Endothelial cell (in vitro differentiated cells): ENCODE measurements around the gene PLEKHM2. TPM values are rescaled to one million over a fixed set of nuclear protein-coding genes. Genes with fewer than 3 reads are reported as not detected.

ENCODE experiments used
- DNase-seq: peaks from one replicate; pipeline ENCODE4 v3.0.0; 2021; ENCODE audit warnings: low spot score
- H3K27ac Mint-ChIP-seq: one replicate; pipeline ENCODE4 v1.8.0; 2021; ENCODE audit warnings: mixed read lengths, inconsistent platforms; ENCODE audit not compliant: unreplicated experiment
- H3K27me3 Mint-ChIP-seq: one replicate; pipeline ENCODE4 v1.8.0; 2021; ENCODE audit warnings: mild to moderate bottlenecking, moderate library complexity, mixed read lengths, inconsistent platforms; ENCODE audit not compliant: unreplicated experiment
- H3K36me3 Mint-ChIP-seq: one replicate; pipeline ENCODE4 v1.8.0; 2021; ENCODE audit warnings: mild to moderate bottlenecking, low read depth, mixed read lengths, inconsistent platforms; ENCODE audit not compliant: unreplicated experiment
- H3K4me1 Mint-ChIP-seq: one replicate; pipeline ENCODE4 v1.8.0; 2021; ENCODE audit warnings: mild to moderate bottlenecking, mixed read lengths, inconsistent platforms; ENCODE audit not compliant: unreplicated experiment
- H3K4me3 Mint-ChIP-seq: one replicate; pipeline ENCODE4 v1.8.0; 2021; ENCODE audit warnings: mild to moderate bottlenecking, mixed read lengths, inconsistent platforms; ENCODE audit not compliant: unreplicated experiment
- H3K9me3 Mint-ChIP-seq: one replicate; pipeline ENCODE4 v1.8.0; 2021; ENCODE audit warnings: mixed read lengths, inconsistent platforms; ENCODE audit not compliant: unreplicated experiment
- CTCF ChIP-seq: fragments of 200-600 bp; sonication (generic); IDR thresholded peaks from one replicate; pipeline ENCODE4 v1.5.0; 2021; ENCODE audit warnings: antibody characterized with exemption; ENCODE audit not compliant: unreplicated experiment
- total RNA-seq: library from RNA; stranded (reverse); fragmentation: NEBNext Ultra II Directional; extraction: Animal tissue kit (Norgen Biotek cat#: 25700); gene quantifications from one replicate; pipeline ENCODE4 v1.2.1, GENCODE V29; 2021; ENCODE audit not compliant: unreplicated experiment

PLEKHM2 gene
- total RNA-seq, 1 donor from 2014 or later = 82.3 TPM

GRCh38 chr1:15700508-15700907 is 16.4 kb downstream of the PLEKHM2 start:
- peaks cover 7% of the 10 kb centered on the region for H3K36me3 Mint-ChIP-seq
- H3K27me3 Mint-ChIP-seq = no peaks in the 10 kb centered on the region
- peak overlapping the region; percentile 74 for H3K27ac Mint-ChIP-seq
- no peak for TF ChIP-seq CTCF
- no peaks in the 10 kb centered on the region for H3K9me3 Mint-ChIP-seq
- DNase-seq = no peak
- peaks cover 34% of the 10 kb centered on the region for H3K4me1 Mint-ChIP-seq
- peak overlapping the region; percentile 71 for H3K4me3 Mint-ChIP-seq

- Mint-ChIP-seq H3K27me3 (no peaks in the 10 kb centered on the region), H3K4me3 (peak overlapping the region; percentile 56), H3K9me3 (no peaks in the 10 kb centered on the region), H3K36me3 (peaks cover 11% of the 10 kb centered on the region), H3K4me1 (peaks cover 32% of the 10 kb centered on the region), H3K27ac (no peak overlapping the region)
- no peak for DNase-seq
- TF ChIP-seq CTCF = no peak
Observed at GRCh38 chr1:15701784-15702183, 17.7 kb downstream of the PLEKHM2 start.

GRCh38 chr1:15702722-15703550 is 18.8 kb downstream of the PLEKHM2 start:
- TF ChIP-seq CTCF = no peak
- Mint-ChIP-seq H3K4me3 (no peak overlapping the region), H3K9me3 (no peaks in the 10 kb centered on the region), H3K36me3 (peaks cover 7% of the 10 kb centered on the region), H3K27ac (no peak overlapping the region), H3K27me3 (no peaks in the 10 kb centered on the region), H3K4me1 (peaks cover 27% of the 10 kb centered on the region)
- DNase-seq = no peak

- TF ChIP-seq CTCF = no peak
- Mint-ChIP-seq H3K9me3 (no peaks in the 10 kb centered on the region), H3K36me3 (peaks cover 7% of the 10 kb centered on the region)
Observed at GRCh38 chr1:15703562-15703961, 19.4 kb downstream of the PLEKHM2 start.

GRCh38 chr1:15704526-15705183 is 20.5 kb downstream of the PLEKHM2 start:
- no peaks in the 10 kb centered on the region for H3K27me3 Mint-ChIP-seq
- peaks cover 7% of the 10 kb centered on the region for H3K36me3 Mint-ChIP-seq
- H3K4me3 Mint-ChIP-seq = peak overlapping the region; percentile 38
- H3K4me1 Mint-ChIP-seq = peaks cover 27% of the 10 kb centered on the region
- H3K9me3 Mint-ChIP-seq = no peaks in the 10 kb centered on the region
- DNase-seq = no peak
- no peak for TF ChIP-seq CTCF
- peak overlapping the region; percentile 43 for H3K27ac Mint-ChIP-seq

More at GRCh38 chr1:15703562-15703961, 19.4 kb downstream of the PLEKHM2 start:
- no peak for DNase-seq
- H3K4me3 Mint-ChIP-seq = no peak overlapping the region
- no peak overlapping the region for H3K27ac Mint-ChIP-seq
- H3K4me1 Mint-ChIP-seq = peaks cover 27% of the 10 kb centered on the region
- H3K27me3 Mint-ChIP-seq = no peaks in the 10 kb centered on the region
